ENCODE data around the gene CES3.
"Not testable (repeated sequence)": the region's sequence is repeated elsewhere in the genome, so short reads cannot be mapped to it uniquely, and the experiment has no call there.

The CES3 gene

GRCh38 chr16:66944054-66944441, 17.0 kb upstream of the CES3 start:
- in situ Hi-C loops (cut with MboI; ENCODE audit: low pct_unique_long_range_greater_than_20kb, low sequenced_read_pairs, unreplicated experiment), result no loop called here
- no peak for TF ChIP-seq CTCF (IDR thresholded peaks at IDR 0.05; ENCODE audit: extremely low read depth, insufficient read depth, missing control alignments)
- DNase-seq (ENCODE audit: low spot score), result no peak

- in situ Hi-C loops (cut with MboI; ENCODE audit: low pct_unique_long_range_greater_than_20kb, low sequenced_read_pairs, unreplicated experiment); DNase-seq (ENCODE audit: low spot score): not testable (repeated sequence)
Observed at GRCh38 chr16:66944971-66945370, 16.1 kb upstream of the CES3 start.

- in situ Hi-C loops (cut with MboI; ENCODE audit: low pct_unique_long_range_greater_than_20kb, low sequenced_read_pairs, unreplicated experiment), result no loop called here
- no peak for DNase-seq (ENCODE audit: low spot score)
- no peak for TF ChIP-seq CTCF (IDR thresholded peaks at IDR 0.05; ENCODE audit: extremely low read depth, insufficient read depth, missing control alignments)
Observed at GRCh38 chr16:66945939-66946338, 15.1 kb upstream of the CES3 start.

GRCh38 chr16:66946541-66946940, 14.5 kb upstream of the CES3 start:
- no peak for DNase-seq (ENCODE audit: low spot score)
- no peak for TF ChIP-seq CTCF (IDR thresholded peaks at IDR 0.05; ENCODE audit: extremely low read depth, insufficient read depth, missing control alignments)
- in situ Hi-C loops (cut with MboI; ENCODE audit: low pct_unique_long_range_greater_than_20kb, low sequenced_read_pairs, unreplicated experiment), result no loop called here

- no peak for DNase-seq (ENCODE audit: low spot score)
- no peak for TF ChIP-seq CTCF (IDR thresholded peaks at IDR 0.05; ENCODE audit: extremely low read depth, insufficient read depth, missing control alignments)
- in situ Hi-C loops (cut with MboI; ENCODE audit: low pct_unique_long_range_greater_than_20kb, low sequenced_read_pairs, unreplicated experiment), result no loop called here
Observed at GRCh38 chr16:66946974-66947301, 14.1 kb upstream of the CES3 start.

GRCh38 chr16:66947302-66948065, 13.6 kb upstream of the CES3 start:
- peak; percentile 91 for DNase-seq (ENCODE audit: low spot score)
- in situ Hi-C loops (cut with MboI; ENCODE audit: low pct_unique_long_range_greater_than_20kb, low sequenced_read_pairs, unreplicated experiment), result no loop called here
- TF ChIP-seq CTCF (IDR thresholded peaks at IDR 0.05; ENCODE audit: extremely low read depth, insufficient read depth, missing control alignments), result peak; percentile 83

GRCh38 chr16:66948134-66948836, 12.8 kb upstream of the CES3 start:
- no peak for DNase-seq (ENCODE audit: low spot score)
- in situ Hi-C loops (cut with MboI; ENCODE audit: low pct_unique_long_range_greater_than_20kb, low sequenced_read_pairs, unreplicated experiment), result no loop called here
- no peak for TF ChIP-seq CTCF (IDR thresholded peaks at IDR 0.05; ENCODE audit: extremely low read depth, insufficient read depth, missing control alignments)
